Activated naive CD4-positive, alpha-beta T cell treated with anti-CD3 and anti-CD28 coated beads, Interleukin-2, amount 50 U/mL, for 16 hours (primary cell): ENCODE results near the gene CDH23.

ENCODE experiments used
- DNase-seq: peaks from one replicate; pipeline ENCODE4 v3.0.0-alpha.2; 2020

Gene CDH23

GRCh38 chr10:71542478-71542877, 145.8 kb downstream of the CDH23 start:
- no peak for DNase-seq

- DNase-seq, result no peak
Measured at GRCh38 chr10:71543608-71544170, 147.0 kb downstream of the CDH23 start.

- DNase-seq, result no peak
Measured at GRCh38 chr10:71545001-71545400, 148.3 kb downstream of the CDH23 start.

DNA sequence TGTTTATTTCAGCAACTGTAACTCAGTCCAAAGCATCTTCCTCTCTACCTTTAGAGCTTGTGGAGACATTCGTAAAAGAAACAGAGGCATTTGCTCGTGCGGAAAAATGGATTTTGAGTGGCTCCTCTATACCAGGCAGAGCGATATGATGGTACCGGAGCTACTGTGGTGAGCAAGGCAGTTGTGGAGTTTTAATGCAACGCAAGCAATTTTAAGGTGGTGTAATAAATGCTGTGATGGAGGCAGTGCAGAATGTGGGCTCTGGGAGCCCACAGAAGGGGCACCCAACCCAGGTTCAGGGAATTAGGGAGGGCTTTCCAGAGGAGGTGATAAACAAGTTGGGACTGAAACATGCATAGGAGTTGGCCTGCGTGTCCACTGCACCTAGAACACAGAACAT, 149.5 kb downstream of the CDH23 start:
- no peak for DNase-seq

GRCh38 chr10:71547312-71547711, 150.6 kb downstream of the CDH23 start:
- DNase-seq, result no peak

DNA sequence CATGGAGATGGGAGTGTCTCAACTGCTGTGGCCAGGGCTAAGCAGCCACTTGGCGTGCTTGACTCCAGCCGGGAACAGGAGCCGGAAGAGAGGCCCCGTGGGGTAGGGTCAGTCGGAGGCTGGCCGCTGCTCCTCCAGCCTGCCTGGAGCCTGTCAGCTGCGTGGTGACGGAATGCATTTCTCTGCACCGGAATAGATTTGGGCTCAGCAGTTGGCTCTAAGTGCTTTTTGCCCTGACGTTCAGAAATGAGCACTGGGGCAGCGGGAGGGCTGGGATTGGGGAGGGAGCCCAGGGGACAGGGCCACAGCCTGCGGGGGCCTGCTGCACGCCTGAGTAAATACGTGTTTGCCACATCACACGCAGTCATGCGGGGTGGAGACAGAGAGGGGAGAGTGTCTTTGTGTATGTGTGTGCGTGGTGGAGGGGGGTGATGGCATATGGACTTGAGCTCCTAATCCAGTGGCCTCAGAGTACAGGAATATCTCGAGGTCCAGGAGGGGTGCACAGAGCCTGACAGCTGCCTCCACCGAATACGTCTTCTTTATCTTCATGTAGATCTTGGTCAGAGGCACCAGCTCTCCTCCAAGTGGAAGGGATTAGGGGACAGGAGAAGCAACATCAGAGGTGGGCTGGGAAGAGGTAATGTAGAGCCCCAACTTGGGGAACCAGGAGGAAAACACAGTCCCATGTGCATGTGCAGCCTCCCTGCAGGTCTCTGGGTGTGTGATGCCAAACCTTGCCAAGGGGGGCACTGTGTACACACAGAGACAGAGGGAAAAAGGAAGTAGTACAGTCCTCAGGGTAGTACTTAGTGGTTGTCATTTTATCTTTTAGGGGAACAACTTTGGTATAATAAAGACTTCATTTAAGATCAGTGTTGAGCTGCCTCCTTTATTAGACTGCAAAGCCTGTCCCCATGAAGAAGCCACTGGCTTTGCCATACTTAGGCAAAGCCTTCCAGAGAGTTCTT, 151.4 kb downstream of the CDH23 start:
- DNase-seq, result no peak

DNA sequence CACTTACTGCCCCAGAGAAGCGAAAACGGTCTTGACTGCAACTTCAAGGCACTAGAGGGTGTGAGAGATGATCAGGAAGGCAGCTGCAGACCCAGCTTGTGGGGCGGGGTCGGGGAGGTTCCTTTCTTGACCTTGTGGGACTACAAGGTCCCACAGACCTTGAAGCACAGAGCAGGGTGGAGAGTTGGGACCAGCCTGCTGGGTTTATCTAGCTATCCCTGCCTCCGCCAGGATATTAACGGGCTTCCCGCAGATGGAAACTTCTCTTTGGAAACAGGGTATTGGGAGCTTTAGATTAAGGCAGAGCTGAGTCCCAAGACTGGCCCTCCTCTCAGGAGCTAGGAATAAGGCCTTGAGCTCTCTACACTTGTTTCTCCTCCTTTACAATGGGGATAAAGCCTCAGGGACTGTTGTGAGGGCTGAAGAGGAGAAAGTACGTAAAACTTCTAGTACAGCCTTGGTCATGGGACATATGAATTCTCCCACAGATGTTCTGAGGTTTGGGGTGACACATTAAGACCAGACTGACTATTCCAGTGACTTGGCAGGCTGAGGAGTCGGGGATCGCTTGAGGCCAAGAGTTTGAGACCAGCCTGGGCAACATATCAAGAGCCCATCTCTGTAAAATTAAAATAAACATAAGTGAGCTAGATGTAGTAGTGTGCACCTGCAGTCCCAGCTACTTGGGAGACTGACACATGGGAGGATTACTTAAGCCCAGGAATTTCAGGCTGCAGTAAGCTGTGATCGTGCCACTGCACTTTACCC, 153.2 kb downstream of the CDH23 start:
- no peak for DNase-seq

DNA sequence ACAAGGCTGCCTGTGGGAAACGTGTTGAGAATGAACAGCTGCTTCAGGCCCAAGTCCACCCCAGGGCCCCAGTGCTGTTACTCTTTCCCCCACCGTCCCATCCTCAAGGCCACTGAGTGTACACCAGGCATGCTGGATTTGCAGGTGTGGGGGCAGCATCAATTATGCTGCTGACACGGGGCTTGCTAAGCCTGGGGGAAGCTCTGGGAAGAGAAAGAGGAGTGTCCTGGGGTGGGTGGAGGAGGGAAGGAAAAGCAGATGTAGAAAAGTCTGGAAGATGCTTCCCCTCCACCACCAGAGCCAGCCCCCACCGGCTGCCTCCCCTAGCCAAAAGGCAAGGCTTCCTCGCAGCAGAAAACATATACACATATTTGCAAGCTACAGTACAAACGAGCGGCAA, 153.9 kb downstream of the CDH23 start:
- no peak for DNase-seq

- no peak for DNase-seq
Measured at GRCh38 chr10:71551970-71552369, 155.2 kb downstream of the CDH23 start.

DNA sequence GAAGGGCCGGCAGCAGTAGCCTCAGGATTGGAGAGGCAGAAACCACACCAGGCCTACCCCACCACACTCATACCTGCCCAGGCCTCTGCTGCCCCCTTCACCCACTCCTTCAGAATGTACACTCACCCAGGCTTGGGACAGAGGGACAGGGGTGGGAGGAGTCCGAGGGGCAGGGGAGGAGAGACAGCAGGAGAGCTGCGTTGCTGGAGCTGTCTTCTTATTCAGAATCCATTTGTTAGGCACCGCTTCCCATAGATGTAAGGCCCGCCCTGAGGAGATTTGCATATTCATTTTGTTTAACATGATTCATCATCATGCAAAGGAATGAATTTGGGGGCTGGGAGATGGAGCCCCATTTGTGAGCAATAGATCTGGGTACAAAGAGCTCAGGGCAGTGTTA, 156.7 kb downstream of the CDH23 start:
- no peak for DNase-seq

DNA sequence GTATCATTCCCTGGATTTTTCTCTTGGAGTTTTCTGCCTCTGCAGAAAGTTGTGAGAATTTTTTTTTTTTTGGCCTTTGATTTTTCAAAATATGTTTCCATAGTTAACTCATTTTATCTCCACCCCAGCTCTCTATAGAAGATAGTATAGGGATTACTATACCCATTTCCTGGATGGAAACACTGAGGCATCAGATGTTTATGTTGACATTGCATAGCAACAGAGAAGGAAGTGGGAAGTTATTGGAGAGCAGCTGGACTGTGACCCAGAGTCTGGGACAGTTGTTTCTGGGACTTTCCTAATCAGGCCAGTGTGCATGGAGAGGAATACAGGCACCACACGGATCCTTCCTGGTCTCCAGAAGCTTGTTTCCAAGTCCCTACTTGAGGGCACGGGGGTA, 158.0 kb downstream of the CDH23 start:
- no peak for DNase-seq

GRCh38 chr10:71555087-71555723, 158.5 kb downstream of the CDH23 start:
- DNase-seq, result no peak

GRCh38 chr10:71555724-71556119, 159.0 kb downstream of the CDH23 start:
- DNase-seq, result no peak

GRCh38 chr10:71558991-71559390, 162.3 kb downstream of the CDH23 start:
- DNase-seq, result no peak

DNA sequence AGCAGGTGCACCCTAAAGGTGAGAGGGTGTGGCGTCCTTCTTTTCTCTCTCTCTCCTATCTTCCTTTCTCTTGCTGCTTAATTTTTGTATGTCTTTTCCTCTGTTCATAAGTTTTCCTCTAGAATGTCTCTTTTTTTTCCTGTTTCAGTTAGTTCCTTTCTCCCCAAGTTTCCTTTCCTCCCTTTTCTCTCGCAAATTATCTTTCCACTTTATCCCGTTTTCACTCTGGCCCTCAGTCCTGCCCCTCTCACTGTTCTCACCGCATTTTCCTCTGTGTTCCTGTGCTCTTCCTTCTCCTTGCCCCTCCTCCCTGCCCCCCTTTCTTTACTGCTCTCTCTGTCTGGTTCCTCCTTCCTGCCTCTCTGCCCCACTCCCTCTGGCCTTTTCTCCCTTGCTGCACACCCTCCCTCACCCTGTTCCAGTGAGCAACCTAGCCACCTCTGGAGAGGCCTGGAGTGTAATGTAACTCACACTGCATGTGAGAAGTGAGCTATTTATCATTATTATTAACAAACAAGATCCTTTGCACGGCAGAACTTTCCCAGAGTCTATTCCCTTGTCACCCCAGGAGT, 164.4 kb downstream of the CDH23 start:
- DNase-seq, result no peak

DNA sequence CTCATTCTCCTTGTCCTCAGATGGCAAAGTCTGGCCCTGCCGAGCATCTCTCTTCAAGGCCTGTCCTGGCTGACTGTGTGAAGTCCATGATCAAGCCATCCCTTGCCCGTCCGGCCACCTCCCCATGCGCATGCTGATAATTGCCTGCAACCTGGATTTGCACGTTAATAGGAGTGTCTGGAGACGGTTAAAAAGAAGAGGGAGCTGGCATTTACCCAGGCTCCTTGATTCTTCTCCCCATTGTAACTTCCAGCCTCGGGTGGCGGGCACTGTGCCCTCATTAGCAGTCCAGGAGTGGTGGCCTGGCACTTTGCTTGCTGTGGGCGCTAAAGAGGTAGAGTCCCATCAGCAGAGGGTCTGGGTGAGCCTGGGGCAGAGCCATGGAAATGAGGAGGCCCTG, 165.5 kb downstream of the CDH23 start:
- no peak for DNase-seq

- DNase-seq, result no peak
Measured at GRCh38 chr10:71562904-71563303, 166.2 kb downstream of the CDH23 start.

GRCh38 chr10:71564194-71564820, 167.6 kb downstream of the CDH23 start:
- DNase-seq, result no peak

GRCh38 chr10:71565284-71566000, 168.7 kb downstream of the CDH23 start:
- no peak for DNase-seq

DNA sequence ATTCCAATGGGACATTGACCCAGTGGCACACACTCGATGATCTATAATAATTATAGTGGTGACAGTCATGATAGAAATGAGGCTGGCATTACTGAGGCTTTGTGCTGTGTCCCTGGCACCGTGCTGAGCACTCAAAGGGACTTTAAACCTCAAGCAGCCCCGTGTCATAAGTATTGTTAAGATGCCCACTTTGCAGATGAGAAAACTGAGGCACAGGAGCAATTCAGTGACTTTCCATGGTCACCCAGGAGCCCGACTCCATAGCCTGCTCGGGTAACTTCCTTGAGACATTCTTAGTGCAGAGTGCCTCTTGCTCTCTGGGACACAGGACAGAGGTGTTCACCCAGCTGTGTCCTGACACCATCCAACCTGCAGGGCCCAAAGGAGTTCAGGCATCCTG, 170.3 kb downstream of the CDH23 start:
- no peak for DNase-seq

DNA sequence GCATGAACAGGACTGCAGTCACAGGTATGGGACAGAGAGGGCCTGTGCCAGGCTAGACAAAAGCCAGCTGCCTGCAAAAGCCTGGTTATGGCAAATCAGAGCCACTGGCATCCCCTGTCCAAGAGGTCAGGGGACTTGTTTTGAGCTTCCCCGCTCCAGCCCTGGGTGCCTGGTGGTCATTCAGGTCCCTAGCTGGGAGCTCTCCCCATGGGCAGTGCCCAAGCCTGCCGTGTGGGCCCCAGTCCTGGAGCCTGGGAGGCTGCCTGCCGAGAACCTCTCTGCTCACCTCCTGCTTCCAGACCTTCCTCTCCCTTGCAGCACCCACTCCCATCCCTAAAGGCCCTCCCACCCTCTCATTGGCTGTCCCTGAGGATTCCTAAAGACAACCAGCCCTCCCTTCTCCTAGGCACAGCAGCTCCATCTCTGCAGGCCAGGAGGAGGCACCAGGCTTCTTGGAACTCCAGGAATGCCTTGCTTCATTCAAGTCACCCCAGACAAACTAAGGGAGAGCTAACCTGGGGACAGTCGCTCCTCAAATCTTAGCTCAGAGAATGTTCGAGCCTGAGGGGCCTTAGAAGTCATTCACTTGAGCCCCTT, 172.3 kb downstream of the CDH23 start:
- DNase-seq, result no peak
